A549 treated with DMSO at 1 μM for 4 hours (cell line): ENCODE measurements around the gene ACOT8. TPM values are rescaled to one million over a fixed set of nuclear protein-coding genes. Genes with fewer than 3 reads are reported as not detected.

ENCODE experiments used
- total RNA-seq: library from RNA; stranded (reverse); fragments of 200-300 nt; extraction: Qiagen RNA extraction; gene quantifications from 5 replicates; pipeline ENCODE4 v1.2.3, GENCODE V29; 2022; ENCODE audit warnings: low read depth

The ACOT8 gene
- 18.7 to 21.8 TPM (median 19.5 TPM) in 5 replicates for total RNA-seq

DNA sequence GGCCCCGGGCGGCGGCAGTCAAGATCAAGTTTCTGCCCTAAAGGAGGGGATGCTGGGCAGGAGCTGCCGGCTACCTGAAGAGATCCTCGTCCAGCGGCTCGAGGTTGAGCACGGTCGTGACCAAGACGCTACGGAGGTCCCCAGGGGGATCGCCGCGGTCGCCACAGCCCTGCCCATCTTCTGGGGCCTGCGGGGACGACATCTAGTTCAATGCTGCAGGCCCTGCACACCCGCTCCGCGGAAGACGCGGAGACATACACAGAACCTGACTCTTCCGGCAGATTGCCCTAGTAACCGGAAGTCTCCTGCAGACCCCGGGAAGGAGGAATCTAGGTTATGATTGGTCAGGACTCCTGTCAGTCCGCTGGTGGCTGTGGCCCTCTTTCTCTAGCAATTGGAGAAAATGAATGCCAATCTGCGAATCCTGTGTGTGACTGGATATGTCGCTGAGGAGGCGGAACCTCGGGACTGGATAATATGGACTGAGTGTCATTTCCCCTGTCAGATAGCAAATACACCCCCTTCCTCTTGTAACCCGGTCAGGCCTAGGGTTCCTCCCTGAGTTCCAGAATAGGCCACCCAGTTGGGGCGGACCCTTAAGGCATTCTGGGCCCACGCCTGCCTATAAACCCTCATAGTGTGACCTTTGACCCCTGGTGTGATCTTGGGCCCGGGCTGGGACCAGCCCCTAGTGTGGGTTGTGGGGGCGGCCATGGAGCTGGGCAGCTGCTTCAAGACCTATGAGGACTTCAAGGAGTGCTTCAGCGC, at the start of gene ACOT8, which contains the start of gene ZSWIM3:
Gene ACOT8, minus strand, starts transcription at position 279 of the 768 bp plus-strand sequence. Its CDS starts 77 bp downstream, at position 202.
Gene ZSWIM3, plus strand, starts transcription at position 501 of the 768 bp plus-strand sequence. Its CDS starts 212 bp downstream, at position 713.

DNA sequence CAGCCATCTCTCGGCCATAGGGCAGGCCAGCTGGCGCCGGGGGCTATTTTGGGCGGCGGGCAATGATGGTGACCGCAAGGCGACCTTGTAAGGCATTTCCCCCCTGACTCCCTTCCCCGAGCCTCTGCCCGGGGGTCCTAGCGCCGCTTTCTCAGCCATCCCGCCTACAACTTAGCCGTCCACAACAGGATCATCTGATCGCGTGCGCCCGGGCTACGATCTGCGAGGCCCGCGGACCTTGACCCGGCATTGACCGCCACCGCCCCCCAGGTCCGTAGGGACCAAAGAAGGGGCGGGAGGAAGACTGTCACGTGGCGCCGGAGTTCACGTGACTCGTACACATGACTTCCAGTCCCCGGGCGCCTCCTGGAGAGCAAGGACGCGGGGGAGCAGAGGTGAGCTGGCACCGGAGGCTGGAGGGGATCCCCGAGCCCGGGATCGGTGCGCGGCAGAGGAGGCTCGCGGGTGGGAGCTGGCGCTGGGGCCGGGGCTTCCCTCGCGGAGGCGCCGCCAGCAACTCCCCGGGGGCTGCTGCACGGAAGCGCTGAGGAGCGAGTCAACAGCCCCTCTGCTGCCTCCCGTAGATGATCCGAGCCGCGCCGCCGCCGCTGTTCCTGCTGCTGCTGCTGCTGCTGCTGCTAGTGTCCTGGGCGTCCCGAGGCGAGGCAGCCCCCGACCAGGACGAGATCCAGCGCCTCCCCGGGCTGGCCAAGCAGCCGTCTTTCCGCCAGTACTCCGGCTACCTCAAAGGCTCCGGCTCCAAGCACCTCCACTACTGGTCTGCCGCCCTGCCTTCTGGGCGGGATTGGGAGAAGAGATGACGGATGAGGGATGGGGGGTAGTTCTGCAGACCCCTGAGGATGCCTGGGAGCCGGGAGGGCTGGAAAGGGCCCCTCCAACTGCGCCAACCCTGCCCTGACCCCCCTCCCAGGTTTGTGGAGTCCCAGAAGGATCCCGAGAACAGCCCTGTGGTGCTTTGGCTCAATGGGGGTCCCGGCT, 34.1 kb upstream of the ACOT8 start, which contains the start of the genes CTSA and NEURL2:
Gene CTSA, plus strand, starts transcription at position 351 of the 999 bp plus-strand sequence. Its CDS starts 234 bp downstream, at position 585.
Gene NEURL2, minus strand, starts transcription at position 224 of the 999 bp plus-strand sequence. Its CDS starts 217 bp downstream, at position 7.

DNA sequence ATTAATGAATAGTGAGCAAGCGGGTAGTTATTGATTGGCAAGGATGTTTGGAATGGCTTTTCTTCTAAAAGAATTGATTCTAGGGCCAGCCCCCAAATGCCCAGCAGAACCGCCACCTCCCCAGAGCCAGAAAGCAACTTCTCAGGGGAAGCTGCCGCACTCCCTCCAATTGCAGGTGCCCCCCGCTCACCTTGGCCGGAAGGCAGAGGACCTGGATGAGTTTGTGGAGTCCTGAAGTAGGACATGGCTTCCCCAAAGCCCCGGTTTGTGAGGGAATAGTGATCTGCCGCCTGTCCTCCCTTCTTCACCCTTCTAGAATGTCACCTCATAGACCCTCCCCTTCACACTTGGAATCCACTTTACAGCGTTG, 30.1 kb upstream of the ACOT8 start, which contains the start of gene SPATA25:
Gene SPATA25, minus strand, starts transcription at position 277 of the 370 bp plus-strand sequence. Its CDS starts 32 bp downstream, at position 245.

DNA sequence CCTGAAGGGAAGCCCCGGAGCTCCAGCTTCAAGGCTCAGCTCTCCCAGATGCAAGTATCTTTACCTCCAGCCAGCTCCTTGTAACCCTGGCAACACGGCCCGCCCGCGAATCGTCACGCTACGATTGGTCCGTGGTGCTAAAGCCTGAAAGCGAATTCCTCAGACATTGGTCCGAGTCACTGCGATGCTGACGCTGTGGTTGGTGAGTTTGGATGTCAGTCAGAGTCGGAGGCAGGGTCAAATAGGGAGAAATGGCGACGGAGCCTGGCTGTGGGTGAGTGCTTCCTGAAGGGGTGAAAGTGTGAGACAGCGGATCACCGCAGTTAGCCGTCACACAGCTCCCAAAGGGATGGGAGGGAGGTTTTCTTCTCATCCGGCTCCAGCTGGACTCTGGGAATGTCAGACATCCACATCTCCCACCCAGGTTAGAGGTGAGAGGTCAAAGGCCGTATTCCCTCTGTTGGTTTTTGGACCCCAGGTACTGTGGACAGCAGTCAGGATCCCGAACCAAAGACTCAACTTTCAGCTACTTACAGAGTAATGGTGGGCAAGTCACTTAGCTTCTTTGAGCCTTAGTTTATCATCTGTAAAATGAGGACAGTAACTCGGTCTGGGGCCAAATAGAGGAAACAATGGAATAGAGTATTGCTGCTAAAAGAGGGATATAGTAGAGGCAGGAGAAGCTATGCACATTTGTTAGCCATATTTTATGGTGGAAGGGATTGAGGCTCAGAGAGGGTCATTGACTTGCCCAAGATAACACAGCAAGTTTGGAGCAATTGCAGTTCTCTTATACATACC, 24.0 kb upstream of the ACOT8 start, which contains the start of gene ZSWIM1:
Gene ZSWIM1, plus strand, starts transcription at position 240 of the 801 bp plus-strand sequence. CDS start 1,366 bp downstream, outside the sequence.

DNA sequence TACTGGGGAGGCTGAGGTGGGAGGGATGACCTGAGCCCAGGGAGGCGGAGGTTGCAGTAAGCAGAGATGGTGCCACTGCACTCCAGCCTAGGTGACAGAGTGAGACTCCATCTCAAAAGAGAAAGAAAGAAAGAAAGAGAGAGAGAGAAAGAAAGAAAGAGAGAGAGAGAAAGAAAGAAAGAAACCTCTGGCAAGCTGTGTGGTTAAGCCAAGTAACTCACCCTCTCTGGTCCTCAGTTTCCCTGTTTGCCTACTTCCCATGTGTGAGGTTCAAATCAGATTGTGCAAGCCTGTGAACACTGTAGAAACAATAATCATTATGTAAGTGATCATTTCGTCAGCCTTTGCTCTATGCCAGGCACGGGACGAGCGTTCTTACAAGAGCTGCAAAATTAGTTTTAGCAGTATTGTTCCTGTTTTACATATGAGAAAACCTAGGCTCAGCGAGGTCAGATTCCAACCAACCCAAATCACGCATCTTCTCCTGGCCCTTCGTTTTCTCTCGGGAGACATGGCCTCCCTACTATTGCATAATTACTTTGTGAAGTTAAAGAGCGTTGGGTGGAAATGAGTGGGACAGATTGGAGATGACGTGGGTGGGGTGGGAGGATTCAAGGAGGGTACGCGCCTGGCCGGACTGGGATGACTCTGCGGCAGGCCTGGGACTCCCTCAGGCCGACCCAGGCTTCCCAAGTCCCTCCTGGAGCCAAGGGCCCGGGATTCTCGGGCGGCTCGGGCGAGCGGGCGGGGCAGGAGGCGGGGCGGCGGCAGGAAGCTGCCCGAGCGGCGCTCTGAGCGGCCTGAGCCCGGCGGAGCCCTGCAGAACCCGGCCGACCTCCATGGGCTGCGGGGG, 23.9 kb downstream of the ACOT8 start, which contains the start of gene SNX21:
Gene SNX21, plus strand, starts transcription at position 770 of the 853 bp plus-strand sequence. CDS start 121 bp downstream, outside the sequence.

DNA sequence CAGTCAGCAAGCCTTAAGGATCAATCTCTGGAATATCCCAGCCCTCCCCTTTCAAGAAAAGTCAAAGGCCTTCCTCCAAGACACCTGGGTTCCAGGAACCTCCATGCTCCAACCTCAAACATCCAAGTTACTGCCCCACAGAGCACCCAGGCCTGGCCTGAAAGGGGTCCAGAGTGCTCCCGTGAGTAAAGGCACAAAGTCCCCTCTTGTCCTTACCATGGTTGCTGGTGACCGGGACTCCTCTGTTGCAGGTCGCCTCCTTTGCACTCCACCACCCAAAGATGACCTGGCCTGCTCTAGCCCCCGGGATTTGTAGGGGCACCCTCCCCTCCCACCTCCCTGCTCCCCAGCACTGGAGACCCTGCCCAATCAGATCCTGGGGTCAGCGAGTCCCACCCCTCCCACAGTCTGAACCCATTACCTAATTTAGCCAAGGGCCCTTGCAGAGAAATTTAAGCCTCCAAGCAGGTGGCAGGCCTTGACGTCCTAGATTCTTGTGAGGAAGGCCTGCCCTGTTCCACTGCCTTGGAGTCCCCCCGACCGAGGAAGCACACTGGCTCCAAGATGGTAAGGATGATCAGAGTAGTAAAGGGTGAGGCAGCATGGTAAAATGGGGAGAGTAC, 30.1 kb downstream of the ACOT8 start, which contains the start of gene TNNC2:
Gene TNNC2, minus strand, starts transcription at position 283 of the 623 bp plus-strand sequence. Its CDS starts 64 bp downstream, at position 219.

DNA sequence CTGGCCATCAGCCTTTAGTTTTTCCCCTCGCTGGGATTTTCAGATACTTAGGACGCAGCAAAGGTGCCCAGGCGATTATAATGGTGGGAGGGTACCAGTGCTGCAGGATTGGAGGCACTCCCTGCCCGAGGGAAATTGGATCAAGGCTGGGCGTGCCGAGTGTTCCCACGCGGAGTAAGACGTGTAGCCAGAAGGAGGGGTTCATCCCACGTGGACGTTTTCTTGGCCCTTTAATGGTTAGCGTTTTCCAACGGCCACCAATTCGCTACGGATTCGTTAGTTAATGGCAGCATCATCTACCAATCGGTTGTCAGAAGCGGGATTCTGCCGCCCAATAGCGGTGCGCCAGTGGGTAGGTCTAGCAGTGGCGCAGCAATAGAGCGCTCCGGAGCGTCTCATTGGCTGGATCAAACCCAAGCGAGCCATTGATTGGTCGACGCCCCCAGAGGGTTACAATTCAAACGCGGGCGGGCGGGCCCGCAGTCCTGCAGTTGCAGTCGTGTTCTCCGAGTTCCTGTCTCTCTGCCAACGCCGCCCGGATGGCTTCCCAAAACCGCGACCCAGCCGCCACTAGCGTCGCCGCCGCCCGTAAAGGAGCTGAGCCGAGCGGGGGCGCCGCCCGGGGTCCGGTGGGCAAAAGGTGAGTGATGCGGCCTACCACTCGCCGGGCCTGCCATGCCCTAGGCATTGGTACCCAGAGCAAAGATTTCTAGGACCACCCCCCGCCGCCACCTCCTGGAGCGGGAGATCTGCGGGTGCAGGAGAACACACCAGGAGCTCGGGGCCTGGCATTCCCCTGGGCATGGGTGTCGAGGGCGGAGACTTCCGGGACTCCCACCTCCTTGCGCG, 44.8 kb downstream of the ACOT8 start, which contains the start of gene UBE2C:
Gene UBE2C, plus strand, starts transcription at position 488 of the 849 bp plus-strand sequence. Its CDS starts 52 bp downstream, at position 540.

Other genes with a start within 250 kb of the ACOT8 start
- not detected in 5 replicates for gene WFDC10A, start 227.7 kb downstream of the ACOT8 start, total RNA-seq
- gene WFDC9, start 226.1 kb downstream of the ACOT8 start, total RNA-seq = not detected in 5 replicates
- not detected in 5 replicates for gene WFDC11, start 187.2 kb downstream of the ACOT8 start, total RNA-seq
- not detected in 5 replicates for gene WFDC13, start 155.4 kb downstream of the ACOT8 start, total RNA-seq
- not detected in 5 replicates for gene WFDC10B, start 152.4 kb downstream of the ACOT8 start, total RNA-seq
- gene SPINT4, start 135.0 kb downstream of the ACOT8 start, total RNA-seq = not detected in 5 replicates
- gene WFDC3, start 65.5 kb downstream of the ACOT8 start, total RNA-seq = 0.23 TPM in 1 of 5 replicates, not detected in the others
- gene DNTTIP1, start 65.4 kb downstream of the ACOT8 start, total RNA-seq = 30.7 to 37.6 TPM (median 36.3 TPM) in 5 replicates
- gene UBE2C, start 44.7 kb downstream of the ACOT8 start, total RNA-seq = 225 to 256 TPM (median 248 TPM) in 5 replicates
- gene TNNC2, start 30.1 kb downstream of the ACOT8 start, total RNA-seq = 0.31 TPM in 1 of 5 replicates, not detected in the others
- gene SNX21, start 23.6 kb downstream of the ACOT8 start, total RNA-seq = 8.8 to 13.0 TPM (median 11.6 TPM) in 5 replicates
- gene ZSWIM3, start 222 bp upstream of the ACOT8 start, total RNA-seq = 1.4 to 1.8 TPM (median 1.5 TPM) in 5 replicates
- 6.2 to 7.6 TPM (median 6.8 TPM) in 5 replicates for gene ZSWIM1, start 23.8 kb upstream of the ACOT8 start, total RNA-seq
- gene SPATA25, start 30.2 kb upstream of the ACOT8 start, total RNA-seq = 0.43 to 0.75 TPM (median 0.67 TPM) in 4 of 5 replicates, not detected in the other
- gene NEURL2, start 33.8 kb upstream of the ACOT8 start, total RNA-seq = 0.88 to 1.3 TPM (median 1.2 TPM) in 5 replicates
- 101 to 131 TPM (median 116 TPM) in 5 replicates for gene CTSA, start 33.9 kb upstream of the ACOT8 start, total RNA-seq
- gene PLTP, start 54.8 kb upstream of the ACOT8 start, total RNA-seq = 1.4 to 2.1 TPM (median 1.9 TPM) in 5 replicates
- 31.8 to 36.3 TPM (median 32.2 TPM) in 5 replicates for gene PCIF1, start 77.3 kb upstream of the ACOT8 start, total RNA-seq
- gene ZNF335, start 114.8 kb upstream of the ACOT8 start, total RNA-seq = 8.4 to 11.2 TPM (median 10.1 TPM) in 5 replicates
- gene MMP9, start 151.5 kb upstream of the ACOT8 start, total RNA-seq = 0.62 to 0.97 TPM (median 0.87 TPM) in 5 replicates
- gene SLC12A5, start 171.8 kb upstream of the ACOT8 start, total RNA-seq = 11.4 to 17.7 TPM (median 12.1 TPM) in 5 replicates
- gene NCOA5, start 232.6 kb upstream of the ACOT8 start, total RNA-seq = 17.7 to 28.0 TPM (median 24.2 TPM) in 5 replicates